UCSD-AML1 (cell line): ENCODE data around the gene PEX26.

Experiments
- DNase-seq: peaks from one replicate; lab custom pipeline; 2025; ENCODE audit not compliant: unreplicated experiment; lab: John Stamatoyannopoulos, UW

Gene PEX26

DNA sequence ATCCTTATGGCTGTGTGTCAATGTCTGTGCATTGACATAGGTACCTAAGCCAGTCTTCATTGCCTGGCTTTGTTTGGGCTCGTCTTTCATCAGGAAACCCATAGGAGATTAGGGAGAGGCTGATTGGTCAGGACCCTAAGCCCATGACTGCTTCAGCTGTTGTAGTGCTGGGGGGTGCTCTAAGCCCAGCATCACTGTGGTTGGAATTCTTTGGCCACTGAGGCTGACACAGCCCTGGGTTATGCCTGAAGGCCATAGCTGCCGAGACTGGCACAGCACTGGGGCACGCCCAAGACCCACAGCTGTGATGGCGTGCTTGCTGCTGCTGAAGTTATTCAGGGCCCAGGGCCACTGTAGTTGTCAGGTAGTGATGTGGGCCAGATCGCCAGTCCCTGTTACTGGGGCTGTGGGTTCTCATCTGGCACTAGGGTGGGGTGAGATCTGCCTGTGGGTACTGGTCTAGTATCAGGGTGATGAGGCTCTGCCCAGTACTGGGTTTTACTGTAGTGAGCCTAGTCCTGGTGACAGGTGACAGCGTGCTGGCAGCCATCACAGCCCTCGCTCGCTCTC, 77.1 kb downstream of the PEX26 start:
- DNase-seq, result no peak
